GM12875 (cell line): ENCODE results near the gene SPIN1.

ENCODE experiments used
- H3K4me3 ChIP-seq: one replicate; pipeline ENCODE4 v1.5.1; 2011; ENCODE audit warnings: low read depth, low read length, control low read depth
- TF ChIP-seq, protein P1 (sequence below): IDR thresholded peaks from 2 replicates; pipeline ENCODE4 v1.5.1; 2011; ENCODE audit warnings: low read depth, mild to moderate bottlenecking, control low read depth, inconsistent platforms, low read length, moderate library complexity, borderline replicate concordance; ENCODE audit not compliant: insufficient read depth

SPIN1 gene

DNA sequence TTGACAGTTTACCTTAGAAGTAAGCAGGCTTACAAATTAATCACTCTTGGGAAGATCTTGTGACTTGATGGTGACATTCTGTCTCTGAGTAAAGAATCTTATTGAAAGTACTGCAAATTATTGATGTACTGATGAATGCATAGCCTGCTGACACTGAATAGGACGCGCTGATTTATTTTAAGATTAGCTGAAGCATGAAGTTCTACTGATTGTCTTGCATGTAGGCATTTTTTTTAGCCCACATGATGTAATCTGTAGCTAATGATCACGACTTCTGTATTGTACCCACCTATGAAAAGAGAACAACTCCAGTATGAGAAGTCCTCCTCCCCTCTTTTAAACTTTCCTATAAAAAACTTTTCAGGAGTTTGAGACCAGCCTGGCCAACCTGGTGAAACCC, 28.3 kb upstream of the SPIN1 start:
- TF ChIP-seq, protein P1, sequence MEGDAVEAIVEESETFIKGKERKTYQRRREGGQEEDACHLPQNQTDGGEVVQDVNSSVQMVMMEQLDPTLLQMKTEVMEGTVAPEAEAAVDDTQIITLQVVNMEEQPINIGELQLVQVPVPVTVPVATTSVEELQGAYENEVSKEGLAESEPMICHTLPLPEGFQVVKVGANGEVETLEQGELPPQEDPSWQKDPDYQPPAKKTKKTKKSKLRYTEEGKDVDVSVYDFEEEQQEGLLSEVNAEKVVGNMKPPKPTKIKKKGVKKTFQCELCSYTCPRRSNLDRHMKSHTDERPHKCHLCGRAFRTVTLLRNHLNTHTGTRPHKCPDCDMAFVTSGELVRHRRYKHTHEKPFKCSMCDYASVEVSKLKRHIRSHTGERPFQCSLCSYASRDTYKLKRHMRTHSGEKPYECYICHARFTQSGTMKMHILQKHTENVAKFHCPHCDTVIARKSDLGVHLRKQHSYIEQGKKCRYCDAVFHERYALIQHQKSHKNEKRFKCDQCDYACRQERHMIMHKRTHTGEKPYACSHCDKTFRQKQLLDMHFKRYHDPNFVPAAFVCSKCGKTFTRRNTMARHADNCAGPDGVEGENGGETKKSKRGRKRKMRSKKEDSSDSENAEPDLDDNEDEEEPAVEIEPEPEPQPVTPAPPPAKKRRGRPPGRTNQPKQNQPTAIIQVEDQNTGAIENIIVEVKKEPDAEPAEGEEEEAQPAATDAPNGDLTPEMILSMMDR: no peak
- no peak overlapping the region for H3K4me3 ChIP-seq

DNA sequence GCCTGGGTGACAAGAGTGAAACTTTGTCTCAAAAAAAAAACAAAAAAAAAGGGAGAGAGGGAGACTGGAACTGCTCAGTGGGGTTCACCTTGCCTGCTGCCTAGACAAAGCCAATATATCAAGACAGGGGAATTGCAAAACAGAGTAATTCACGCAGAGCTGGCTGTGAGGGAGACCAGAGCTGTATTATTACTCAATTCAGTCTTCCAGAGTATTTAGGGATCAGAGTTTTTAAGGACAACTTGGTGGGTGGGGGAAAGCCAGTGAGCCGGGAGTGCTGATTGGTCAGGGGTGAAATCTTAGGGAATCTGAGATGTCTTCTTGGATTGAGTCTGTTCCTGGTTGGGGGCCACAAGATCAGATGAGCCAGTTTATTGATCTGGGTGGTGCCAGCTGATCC, 25.6 kb upstream of the SPIN1 start:
- no peak overlapping the region for H3K4me3 ChIP-seq
- TF ChIP-seq, protein P1: no peak

DNA sequence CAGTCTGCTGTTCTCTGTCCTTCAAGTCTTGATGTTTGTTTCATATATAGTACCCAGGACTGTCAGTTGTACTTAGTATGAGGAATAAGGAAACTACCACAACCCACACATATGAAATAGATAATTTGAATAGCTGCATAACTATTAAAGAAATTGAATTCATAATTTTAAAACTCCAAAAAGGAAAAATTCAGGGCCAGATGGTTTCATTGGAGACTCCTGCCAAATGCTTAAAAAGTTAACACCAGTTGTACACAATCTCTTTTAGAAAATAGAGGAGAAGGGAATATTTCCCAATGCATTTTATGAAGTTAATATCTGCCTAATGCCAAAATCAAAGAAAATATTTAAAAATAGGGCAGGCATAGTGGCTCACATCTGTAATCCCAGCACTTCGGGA, 24.6 kb upstream of the SPIN1 start:
- TF ChIP-seq, protein P1: no peak

DNA sequence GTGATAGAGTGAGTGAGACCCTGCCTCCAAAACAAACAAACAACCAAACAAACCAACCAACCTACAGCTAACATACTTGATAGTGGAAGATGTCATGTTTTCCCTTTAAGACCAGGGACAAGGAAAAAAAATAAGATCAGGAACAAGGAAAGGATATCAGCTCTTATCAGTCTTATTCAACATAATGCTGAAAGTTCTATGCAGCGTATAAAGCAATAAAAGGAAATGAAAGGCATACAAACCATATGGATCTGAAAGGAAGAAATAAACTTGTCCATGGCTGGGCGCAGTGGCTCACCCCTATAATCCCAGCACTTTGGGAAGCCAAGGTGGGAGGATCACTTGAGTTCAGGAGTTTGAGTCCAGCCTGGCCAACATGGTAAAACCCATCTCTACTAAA, 23.5 kb upstream of the SPIN1 start:
- TF ChIP-seq, protein P1: no peak

More for the DNA sequence above, 24.6 kb upstream of the SPIN1 start:
- no peak overlapping the region for H3K4me3 ChIP-seq

DNA sequence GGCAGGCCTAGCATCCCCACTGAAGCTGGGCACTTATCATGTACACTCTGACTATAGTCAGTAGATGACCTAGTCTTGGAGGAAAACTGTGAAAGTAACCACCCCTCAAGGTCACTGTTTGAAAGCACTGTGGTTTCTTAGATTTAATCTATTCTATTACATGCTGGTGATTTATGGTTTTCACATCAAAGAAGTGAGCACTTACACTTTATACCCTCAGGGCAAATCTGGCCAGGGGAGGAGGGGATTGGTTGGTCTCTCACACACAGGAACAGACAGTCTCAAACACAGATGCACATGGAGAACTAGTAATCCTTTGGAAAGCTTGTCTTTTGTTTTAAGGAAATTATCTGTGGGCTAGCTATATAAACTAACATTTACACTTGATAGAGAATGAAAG, 17.9 kb upstream of the SPIN1 start:
- TF ChIP-seq, protein P1: no peak
- no peak overlapping the region for H3K4me3 ChIP-seq

More for the DNA sequence above, 23.5 kb upstream of the SPIN1 start:
- H3K4me3 ChIP-seq: no peak overlapping the region

DNA sequence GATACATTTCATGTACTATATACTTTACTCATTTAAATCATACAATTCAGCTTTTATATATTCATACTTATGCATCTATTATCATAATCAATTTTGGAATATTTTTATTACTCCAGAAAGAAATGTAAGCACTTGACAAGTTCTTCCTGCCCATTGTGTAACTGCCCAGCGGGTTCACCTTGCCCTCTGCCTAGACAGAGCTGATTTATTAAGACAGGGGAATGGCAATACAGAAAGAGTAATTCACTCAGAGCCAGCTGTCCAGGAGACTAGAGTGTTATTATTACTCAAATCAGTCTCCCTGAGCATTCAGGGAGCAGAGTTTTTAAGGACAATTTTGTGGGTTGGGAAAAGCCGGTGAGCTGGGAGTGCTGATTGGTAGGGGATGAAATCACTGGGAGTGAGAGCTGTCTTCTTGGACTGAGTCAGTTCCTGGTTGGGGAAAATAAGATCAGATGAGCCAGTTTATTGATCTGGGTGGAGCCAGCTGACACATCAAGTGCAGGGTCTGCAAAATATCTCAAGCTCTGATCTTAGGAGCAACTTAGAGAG, 16.1 kb upstream of the SPIN1 start:
- H3K4me3 ChIP-seq: no peak overlapping the region
- TF ChIP-seq, protein P1: no peak

DNA sequence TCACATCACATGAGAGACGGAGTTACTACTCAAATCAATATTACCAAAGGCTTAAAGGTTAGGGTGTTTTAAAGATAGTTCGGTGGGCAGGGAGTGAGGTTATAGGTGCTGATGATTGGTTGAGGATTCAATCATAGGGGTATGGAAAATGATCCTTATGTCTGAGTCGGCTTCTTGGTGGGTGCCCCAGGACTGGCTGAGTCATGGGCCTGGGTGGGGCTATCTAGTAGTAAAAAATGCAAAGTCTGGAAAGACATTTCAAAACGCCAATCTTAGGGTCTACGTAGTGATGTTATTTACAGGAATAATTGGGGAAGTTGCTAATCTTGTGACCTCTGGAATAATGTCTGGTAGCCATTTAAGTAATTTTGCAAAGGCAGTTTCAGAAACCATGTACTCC, 15.2 kb upstream of the SPIN1 start:
- no peak overlapping the region for H3K4me3 ChIP-seq
- TF ChIP-seq, protein P1: no peak
